HG03575 (cell line): ENCODE measurements around the gene ALG3.

Experiments used
- ATAC-seq: cut with Tn5 transposase; IDR thresholded peaks from one replicate; pipeline ENCODE4 v1.9.1; 2021; ENCODE audit not compliant: unreplicated experiment, insufficient number of reproducible peaks, low FRiP score; ENCODE audit errors: extremely low read depth

Gene ALG3

DNA sequence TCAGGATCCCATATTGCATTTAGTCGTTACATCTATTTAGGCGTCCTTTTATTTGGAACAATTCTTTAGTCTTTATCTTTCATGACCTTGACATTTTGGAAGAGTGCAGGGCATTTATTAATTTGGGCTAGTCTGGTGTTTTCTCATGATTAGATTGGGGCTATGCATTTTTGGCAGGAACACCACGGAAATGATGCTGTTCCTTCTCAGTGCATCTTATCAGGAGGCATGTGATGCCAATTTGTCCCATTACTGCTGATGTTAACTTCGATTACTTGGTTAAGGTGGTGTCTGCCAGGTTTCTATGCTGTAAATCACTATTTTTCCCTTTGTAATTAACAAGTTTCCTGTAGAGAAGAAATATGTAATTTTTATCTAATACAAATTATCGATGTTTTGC lies 37.5 kb downstream of the ALG3 start:
- no peak for ATAC-seq

DNA sequence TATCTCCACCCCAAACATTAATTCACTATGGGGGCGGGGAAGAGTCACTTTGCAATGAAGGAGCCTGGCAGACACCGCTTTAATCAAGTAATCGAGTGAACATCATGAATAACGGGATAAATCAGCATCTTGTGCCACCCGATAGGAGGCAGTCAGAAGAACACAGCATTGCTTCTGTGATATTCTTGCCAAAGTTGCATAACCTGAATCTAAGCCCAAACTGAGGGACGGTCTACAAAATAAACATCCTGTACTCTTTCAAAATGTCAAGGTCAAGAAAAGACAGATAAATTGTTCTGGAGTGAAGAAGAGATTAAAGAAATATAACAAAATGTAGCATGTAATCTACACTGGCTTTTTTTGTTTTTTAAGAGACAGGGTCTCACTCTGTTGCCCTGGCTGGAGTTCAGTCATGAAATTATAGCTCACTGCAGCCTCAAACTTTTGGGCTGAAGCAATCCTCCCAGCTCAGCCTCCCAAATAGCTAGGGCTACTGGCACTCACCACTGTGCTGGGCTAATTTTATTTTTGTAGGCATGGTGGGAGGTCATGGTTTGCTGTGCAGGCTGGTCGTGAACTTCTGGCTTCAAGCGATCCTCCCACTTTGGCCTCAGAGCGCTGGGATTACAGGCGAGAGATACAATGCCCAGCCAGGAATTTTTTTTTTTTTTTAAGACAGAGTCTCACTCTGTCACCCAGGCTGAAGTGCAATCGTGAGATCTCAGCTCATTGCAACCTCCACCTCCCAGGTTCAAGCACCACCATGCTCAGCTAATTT lies 39.4 kb downstream of the ALG3 start:
- ATAC-seq = no peak

DNA sequence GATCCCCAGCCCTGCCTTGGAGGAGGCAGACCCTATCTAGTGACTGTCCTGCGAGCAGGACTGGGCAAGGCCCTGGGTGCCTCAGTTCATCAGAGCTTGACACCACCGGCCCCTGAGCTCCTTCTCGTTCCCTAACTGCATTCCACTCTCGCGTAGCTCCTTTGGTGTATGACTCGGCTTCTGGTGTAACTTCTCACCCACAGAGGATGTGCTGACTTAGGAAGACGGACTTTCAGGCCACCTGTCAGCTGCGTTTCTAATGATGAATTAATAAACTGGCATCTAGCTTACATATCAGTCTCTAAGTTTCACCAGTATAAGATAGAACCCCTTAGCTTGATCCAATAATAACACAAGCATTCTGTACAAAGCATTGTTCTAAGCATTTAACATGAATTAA lies 45.2 kb downstream of the ALG3 start:
- ATAC-seq = no peak

DNA sequence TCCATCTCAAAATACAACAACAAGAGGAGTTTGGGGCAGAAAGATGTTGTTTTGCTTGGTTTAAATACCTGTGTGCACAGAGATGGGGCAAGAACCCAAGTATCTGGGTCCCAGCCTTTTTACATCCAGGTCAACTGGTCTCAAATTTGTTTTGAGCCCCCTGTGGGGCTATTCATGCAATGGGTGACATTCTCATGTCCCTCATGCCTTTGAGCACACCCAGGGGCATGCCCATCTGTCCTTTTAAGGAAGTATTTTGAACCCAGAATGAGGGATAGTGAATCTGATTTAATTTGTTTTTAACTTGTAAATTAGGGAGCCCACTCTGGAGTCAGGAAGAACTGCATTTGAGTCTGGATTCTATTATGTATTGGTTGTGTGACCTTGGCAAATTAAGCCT lies 47.9 kb downstream of the ALG3 start:
- no peak for ATAC-seq

- ATAC-seq = no peak
Measured at GRCh38 chr3:184198509-184198908, 50.3 kb downstream of the ALG3 start.

GRCh38 chr3:184196536-184196935 lies 52.2 kb downstream of the ALG3 start:
- ATAC-seq = no peak

DNA sequence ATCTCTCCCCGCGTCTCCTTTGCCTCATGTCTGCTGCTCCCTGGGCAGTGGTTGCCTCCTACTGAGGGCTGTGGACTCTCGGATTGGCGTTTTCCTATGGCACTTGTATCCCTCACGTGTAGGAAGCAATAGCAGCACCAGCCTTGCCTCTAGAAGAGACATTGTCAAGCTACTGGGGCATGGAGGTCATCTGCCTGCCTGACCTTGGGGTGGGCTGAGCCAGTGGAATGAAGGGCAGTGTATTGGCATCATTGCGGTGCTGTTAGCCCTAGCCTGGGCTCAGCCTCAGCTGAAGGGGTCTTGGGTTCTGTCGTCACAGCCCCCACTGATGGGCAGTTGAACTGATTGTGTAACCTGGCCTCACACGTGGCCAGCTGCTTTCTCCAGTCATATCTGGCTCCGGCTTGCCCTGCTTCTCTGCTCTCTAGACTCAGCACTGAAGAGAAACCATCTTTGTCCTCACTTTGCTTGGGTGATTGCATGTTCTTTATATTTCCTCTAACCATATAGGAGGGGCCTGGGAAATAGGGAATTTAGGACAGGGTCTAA lies 54.7 kb downstream of the ALG3 start:
- no peak for ATAC-seq

- no peak for ATAC-seq
Measured at GRCh38 chr3:184192889-184193288, 55.9 kb downstream of the ALG3 start.
